T-cell (primary cell): ENCODE results near the gene FADS6. TPM values are rescaled to one million over a fixed set of nuclear protein-coding genes. Genes with fewer than 3 reads are reported as not detected.

Experiments
- ATAC-seq, 4 experiments: fragments of 200-7000 bp in 3 of 4; fragments of 150-1000 bp in 1 of 4; cut with Tn5 transposase; replicated peaks in 1 of 4; 1 replicate in 3 of 4; 2 replicates in 1 of 4; pipeline ENCODE4 v1.10.0; 2021; ENCODE audit warnings: moderate library complexity in 3 of 4, mild to moderate bottlenecking in 2 of 4, moderate number of reproducible peaks in 1 of 4
- CTCF ChIA-PET, 2 donors: fragments of 300-600 bp; sonication (Branson Sonifier 250); formaldehyde crosslinking; loops; one replicate each; lab custom pipeline; 2022; ENCODE audit warnings: antibody characterized with exemption in 2 of 2; lab: Charles Lee
- POLR2A ChIA-PET, 2 donors: fragments of 300-600 bp; sonication (Branson Sonifier 250); formaldehyde crosslinking; loops; one replicate each; lab custom pipeline; 2022; ENCODE audit warnings: antibody characterized with exemption in 2 of 2; lab: Charles Lee
- DNase-seq, 35 experiments: peaks; one replicate each; pipeline versions ENCODE4 v3.0.0 to v3.0.0-alpha.2; 2013 to 2023
- H3K27ac ChIP-seq: one replicate; pipeline ENCODE4 v1.5.1; 2013; ENCODE audit warnings: low read length
- H3K27me3 ChIP-seq, 2 experiments: replicated peaks in 1 of 2; 1 replicate in 1 of 2; 2 replicates in 1 of 2; pipeline versions ENCODE4 v1.6.1 to v1.7.0; 2013; ENCODE audit warnings: low read length in 1 of 2, mixed read lengths in 1 of 2; ENCODE audit not compliant: control insufficient read depth in 2 of 2, insufficient read depth in 2 of 2; ENCODE audit errors: extremely low read depth in 1 of 2
- H3K36me3 ChIP-seq, 2 donors: 1 replicate in 1 of 2; 2 replicates in 1 of 2; pipeline versions ENCODE4 v1.6.1 to v1.7.0; 2013; ENCODE audit warnings: low read length in 1 of 2; ENCODE audit not compliant: control insufficient read depth in 2 of 2, insufficient read depth in 1 of 2; ENCODE audit errors: extremely low read depth in 1 of 2
- H3K4me1 ChIP-seq, 2 experiments: 1 replicate in 1 of 2; 2 replicates in 1 of 2; pipeline versions ENCODE4 v1.6.1 to v1.7.0; 2013; ENCODE audit warnings: low read length in 2 of 2, mixed read lengths in 1 of 2; ENCODE audit not compliant: insufficient read depth in 2 of 2, control insufficient read depth in 1 of 2; ENCODE audit errors: extremely low read depth in 1 of 2
- H3K4me3 ChIP-seq, 2 donors: 1 replicate in 1 of 2; 2 replicates in 1 of 2; pipeline versions ENCODE4 v1.5.1 to v1.7.0; 2013; ENCODE audit warnings: mild to moderate bottlenecking in 2 of 2, low read length in 1 of 2, moderate library complexity in 1 of 2; ENCODE audit not compliant: control insufficient read depth in 1 of 2; ENCODE audit errors: extremely low read depth in 1 of 2
- H3K9me3 ChIP-seq: 2 replicates; pipeline ENCODE4 v1.7.0; 2013
- H3K27ac Mint-ChIP-seq, 2 donors: one replicate each; pipeline ENCODE4 v1.8.0; 2020 to 2021; ENCODE audit warnings: mild to moderate bottlenecking in 2 of 2, mixed read lengths in 2 of 2
- H3K27me3 Mint-ChIP-seq, 2 donors: one replicate each; pipeline ENCODE4 v1.8.0; 2021 to 2022; ENCODE audit warnings: mixed read lengths in 2 of 2
- H3K36me3 Mint-ChIP-seq: one replicate; pipeline ENCODE4 v1.8.0; 2021; ENCODE audit warnings: mixed read lengths
- H3K4me1 Mint-ChIP-seq, 3 donors: one replicate each; pipeline ENCODE4 v1.8.0; 2020 to 2022; ENCODE audit warnings: mixed read lengths in 3 of 3, mild to moderate bottlenecking in 1 of 3
- H3K4me3 Mint-ChIP-seq, 3 donors: one replicate each; pipeline ENCODE4 v1.8.0; 2020 to 2022; ENCODE audit warnings: mild to moderate bottlenecking in 3 of 3, mixed read lengths in 3 of 3, moderate library complexity in 3 of 3
- H3K9me3 Mint-ChIP-seq, 3 donors: one replicate each; pipeline ENCODE4 v1.8.0; 2020 to 2022; ENCODE audit warnings: mixed read lengths in 3 of 3
- WGBS: methylation state at CpG from one replicate; pipeline ENCODE4 v1.1.5; 2013; ENCODE audit warnings: missing lambda C conversion rate; ENCODE audit not compliant: insufficient coverage; 5-methylcytosine and 5-hydroxymethylcytosine counted together
- total RNA-seq, 35 experiments: library from RNA in 6 of 35; stranded (reverse) in 6 of 35; fragments of 120-200 nt in 1 of 35; gene quantifications; one replicate each; pipeline versions ENCODE4 v1.2.1 to v1.2.4 and lab custom pipeline; 2013 to 2026

The FADS6 gene
- total RNA-seq, 5 donors from 2014 or later (not counting 1 experiment from before 2014, with no cell fraction given), result not detected

DNA sequence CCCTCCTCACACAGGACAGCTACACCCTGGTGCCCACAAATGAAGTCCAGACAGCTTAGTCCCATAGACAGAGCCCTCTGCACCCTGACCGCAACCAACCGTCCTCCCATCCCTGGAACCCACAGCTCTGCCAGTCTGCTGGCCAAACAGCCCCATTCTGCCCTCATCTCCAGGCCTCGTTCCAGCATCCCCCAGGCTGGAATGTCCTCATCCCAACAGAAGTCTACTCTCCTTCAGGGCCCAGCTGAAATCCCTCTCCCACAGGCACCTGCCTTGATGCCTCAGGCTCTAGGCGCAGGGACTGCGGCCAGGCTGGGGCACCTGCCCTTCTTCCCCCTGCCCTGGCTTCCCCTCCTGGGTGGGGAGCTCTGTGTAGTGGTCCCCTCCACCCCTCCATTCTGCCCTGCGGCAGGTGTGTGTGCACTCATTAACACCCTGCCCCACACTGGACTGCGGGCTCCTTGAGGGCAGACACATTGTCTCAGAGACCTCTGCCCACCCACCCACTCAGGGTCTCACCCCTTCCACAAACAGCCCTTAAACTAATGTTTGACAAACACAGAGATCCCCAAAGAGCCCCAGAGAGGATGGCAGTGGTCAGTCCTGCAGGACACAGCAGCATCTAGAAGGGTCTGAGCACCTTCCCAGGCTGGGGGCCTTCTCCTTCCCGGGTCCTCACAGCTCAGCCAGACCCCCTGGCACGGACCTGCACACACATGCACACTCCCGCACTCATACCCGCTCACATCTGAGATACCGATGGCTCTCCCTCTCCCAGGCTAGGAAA, 34.6 kb downstream of the FADS6 start:
- H3K27me3 Mint-ChIP-seq, result peaks cover 50 to 64% of the 10 kb centered on the region in 2 donors

DNA sequence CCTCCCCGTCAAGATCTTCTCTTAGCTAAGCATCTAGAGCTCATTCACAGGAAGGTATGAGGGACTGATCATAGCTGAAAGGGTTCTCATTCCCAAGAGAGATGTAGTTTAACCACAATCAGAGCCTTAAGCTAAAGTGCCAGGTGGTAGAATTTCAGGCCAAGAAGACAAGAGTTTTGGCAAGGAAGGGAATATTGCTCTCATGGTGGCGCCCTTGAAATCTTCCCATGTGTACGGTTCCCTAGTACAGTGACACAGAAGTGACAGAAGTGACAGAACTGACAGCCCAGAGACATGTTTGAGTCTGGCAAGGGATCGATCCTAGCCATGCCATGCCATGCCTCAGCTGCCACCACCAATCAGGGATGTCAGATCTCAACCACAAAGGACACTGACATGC, 36.2 kb downstream of the FADS6 start:
- Mint-ChIP-seq H3K4me3 (no peak overlapping the region), H3K27ac (no peak overlapping the region), H3K4me1 (peaks cover 23 to 30% (median 27%) of the 10 kb centered on the region in 3 donors), H3K36me3 (no peaks in the 10 kb centered on the region), H3K9me3 (no peaks in the 10 kb centered on the region), H3K27me3 (peaks cover 52 to 73% of the 10 kb centered on the region in 2 donors)
- CTCF ChIA-PET, result interaction anchor here (0.5 to 0.6 kb wide), 2 partner anchors 78 to 845 kb away, joined by 4 to 14 read pairs; no protein-coding TSS in a partner anchor
- H3K4me3 ChIP-seq, result no peak overlapping the region
- WGBS, result 80% methylated on average over 3 of the region's 4 CpGs
- no peak overlapping the region for H3K27ac ChIP-seq
- H3K36me3 ChIP-seq, result no peaks in the 10 kb centered on the region
- POLR2A ChIA-PET, result no interaction called here
- H3K4me1 ChIP-seq, result peaks cover 11 to 40% of the 10 kb centered on the region in 2 experiments
- ATAC-seq, result no peak
- peaks cover 11 to 84% of the 10 kb centered on the region in 2 experiments for H3K27me3 ChIP-seq
- DNase-seq, result no peak
- no peaks in the 10 kb centered on the region for H3K9me3 ChIP-seq

More for the DNA sequence above, 34.6 kb downstream of the FADS6 start:
- Histone ChIP-seq H3K4me3 (no peak overlapping the region), H3K4me1 (peaks cover 11 to 31% of the 10 kb centered on the region in 2 experiments), H3K9me3 (no peaks in the 10 kb centered on the region), H3K36me3 (no peaks in the 10 kb centered on the region), H3K27ac (no peak overlapping the region), H3K27me3 (peaks cover 11 to 82% of the 10 kb centered on the region in 2 experiments)
- Mint-ChIP-seq H3K4me3 (peak overlapping the region; percentile 36 to 65 (median 41)), H3K9me3 (no peaks in the 10 kb centered on the region), H3K36me3 (no peaks in the 10 kb centered on the region), H3K27ac (peak overlapping the region in 1 of 2 donors; percentile 70), H3K4me1 (peaks cover 14 to 24% (median 17%) of the 10 kb centered on the region in 3 donors)
- 67% methylated on average over 9 of the region's 12 CpGs for WGBS
- POLR2A ChIA-PET, result no interaction called here
- DNase-seq, result no peak
- ATAC-seq, result no peak
- CTCF ChIA-PET, result interaction anchor here (0.5 to 1.4 kb wide), 6 partner anchors 49 to 201 kb away, joined by 3 to 5 read pairs (median 4); no protein-coding TSS in a partner anchor

DNA sequence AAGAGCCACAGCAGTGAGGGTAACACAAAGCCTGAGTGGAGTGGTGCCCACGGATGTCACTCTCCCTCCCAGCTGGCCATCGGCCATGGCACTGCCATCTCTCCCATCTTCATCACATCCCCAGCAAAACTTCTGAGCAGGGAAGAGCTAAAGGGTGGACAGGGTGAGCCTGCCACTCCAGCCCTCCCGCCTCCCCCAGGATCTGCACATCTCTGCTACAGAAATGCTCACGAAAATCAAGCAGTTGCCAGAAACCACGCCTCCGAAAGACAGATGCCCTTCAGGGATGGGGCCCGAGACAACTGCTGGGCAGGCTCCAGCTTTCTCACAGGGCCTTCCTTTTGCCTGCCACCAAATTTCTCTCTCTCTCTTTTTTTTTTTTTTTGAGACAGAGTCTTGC, 37.3 kb downstream of the FADS6 start:
- DNase-seq (no peak), ATAC-seq (no peak)
- 100% methylated on average over 1 of the region's 7 CpGs for WGBS
- Histone ChIP-seq H3K4me1 (peaks cover 9 to 37% of the 10 kb centered on the region in 2 experiments), H3K4me3 (no peak overlapping the region), H3K27ac (no peak overlapping the region), H3K27me3 (peaks cover 11 to 86% of the 10 kb centered on the region in 2 experiments), H3K9me3 (no peaks in the 10 kb centered on the region), H3K36me3 (no peaks in the 10 kb centered on the region)
- Mint-ChIP-seq H3K36me3 (no peaks in the 10 kb centered on the region), H3K27ac (peak overlapping the region in 1 of 2 donors; percentile 32), H3K27me3 (peaks cover 50 to 69% of the 10 kb centered on the region in 2 donors), H3K4me1 (peaks cover 19 to 25% (median 24%) of the 10 kb centered on the region in 3 donors), H3K9me3 (no peaks in the 10 kb centered on the region), H3K4me3 (no peak overlapping the region)
- POLR2A ChIA-PET, result no interaction called here
- CTCF ChIA-PET, result interaction anchor here in 1 of 2 donors (0.6 kb wide), 1 partner anchor 505 kb away, joined by 4 read pairs; no protein-coding TSS in a partner anchor

DNA sequence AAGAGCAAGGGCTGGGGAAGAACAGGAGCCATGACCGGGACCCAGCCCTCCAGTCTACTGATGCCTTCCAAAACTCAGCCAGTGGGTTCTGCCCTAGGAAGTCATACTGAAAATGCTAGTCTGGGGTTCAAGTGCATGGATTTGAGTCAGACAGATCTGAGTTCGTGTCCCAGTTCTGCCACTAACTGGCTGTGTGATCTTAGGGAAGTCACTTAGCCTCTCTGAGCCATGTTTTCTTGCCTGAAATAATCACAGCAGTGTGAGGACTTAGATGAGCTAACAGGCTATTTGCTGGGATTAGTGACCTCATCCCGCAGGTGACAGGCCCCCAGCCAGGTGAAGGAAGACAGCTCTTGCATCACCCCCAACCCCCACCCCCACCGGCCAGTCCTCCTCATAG, 38.1 kb downstream of the FADS6 start:
- Mint-ChIP-seq H3K9me3 (no peaks in the 10 kb centered on the region), H3K4me3 (no peak overlapping the region), H3K27me3 (peaks cover 56 to 71% of the 10 kb centered on the region in 2 donors), H3K4me1 (peaks cover 18 to 22% (median 20%) of the 10 kb centered on the region in 3 donors), H3K36me3 (no peaks in the 10 kb centered on the region), H3K27ac (no peak overlapping the region)
- Histone ChIP-seq H3K27me3 (peaks cover 13 to 86% of the 10 kb centered on the region in 2 experiments), H3K27ac (no peak overlapping the region), H3K9me3 (no peaks in the 10 kb centered on the region), H3K4me1 (peaks cover 4 to 29% of the 10 kb centered on the region in 2 experiments), H3K4me3 (no peak overlapping the region), H3K36me3 (no peaks in the 10 kb centered on the region)
- ChIA-PET POLR2A (no interaction called here), CTCF (no interaction called here)
- DNase-seq (no peak), ATAC-seq (no peak)
- WGBS, result 78% methylated on average over 3 of the region's 4 CpGs

DNA sequence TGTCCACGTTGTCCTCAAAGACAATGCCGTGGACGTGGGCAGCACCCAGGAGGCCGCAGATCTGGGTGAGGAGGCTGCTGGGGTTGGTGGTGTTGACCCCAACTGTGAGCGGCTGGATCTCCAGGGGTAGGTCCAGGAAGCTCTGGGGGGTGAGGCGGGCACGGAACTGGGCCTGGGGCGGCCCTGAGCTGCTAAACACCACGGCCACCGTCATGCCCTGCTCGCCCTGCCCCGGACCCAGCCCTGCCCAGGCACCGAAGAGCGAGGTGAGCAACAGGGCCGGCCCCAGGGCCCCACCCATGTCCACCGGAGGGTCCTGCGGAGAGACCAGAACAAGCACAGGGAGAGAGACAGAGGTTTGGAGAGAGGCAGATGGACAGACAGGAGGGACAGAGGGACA, 38.6 kb downstream of the FADS6 start:
- Histone ChIP-seq H3K9me3 (no peaks in the 10 kb centered on the region), H3K4me3 (no peak overlapping the region), H3K36me3 (no peaks in the 10 kb centered on the region), H3K27ac (no peak overlapping the region), H3K27me3 (peaks cover 13 to 87% of the 10 kb centered on the region in 2 experiments), H3K4me1 (peaks cover 0 to 24% of the 10 kb centered on the region in 2 experiments)
- DNase-seq (no peak), ATAC-seq (no peak)
- ChIA-PET CTCF (no interaction called here), POLR2A (no interaction called here)
- Mint-ChIP-seq H3K27ac (no peak overlapping the region), H3K9me3 (no peaks in the 10 kb centered on the region), H3K4me3 (no peak overlapping the region), H3K27me3 (peaks cover 56 to 68% of the 10 kb centered on the region in 2 donors), H3K36me3 (no peaks in the 10 kb centered on the region), H3K4me1 (peaks cover 15 to 18% (median 16%) of the 10 kb centered on the region in 3 donors)
- WGBS, result 85% methylated on average over 15 of the region's 17 CpGs

DNA sequence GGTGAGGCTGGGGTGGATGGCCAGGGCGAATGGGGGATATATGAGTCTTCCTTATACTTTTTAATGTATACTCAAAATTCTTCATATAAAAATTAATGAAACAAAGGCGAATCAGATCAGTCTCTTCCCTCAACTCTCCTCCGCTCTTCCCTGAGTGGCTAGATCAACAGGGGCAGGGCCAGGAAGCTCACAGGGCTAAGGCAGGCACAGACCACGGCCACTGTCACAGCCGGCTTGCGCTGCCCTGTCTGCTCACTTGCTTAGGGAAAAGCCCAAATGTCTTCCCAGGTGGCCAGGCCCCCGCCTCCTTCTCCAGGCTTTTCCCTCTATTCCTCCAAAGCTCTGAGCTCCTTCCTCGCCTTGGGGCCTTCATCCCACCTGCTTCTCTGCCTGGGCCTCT, 39.8 kb downstream of the FADS6 start:
- H3K4me3 ChIP-seq, result no peak overlapping the region
- no peak for DNase-seq
- peaks cover 50 to 61% of the 10 kb centered on the region in 2 donors for H3K27me3 Mint-ChIP-seq
- no peaks in the 10 kb centered on the region for H3K36me3 Mint-ChIP-seq
- peaks cover 0 to 15% of the 10 kb centered on the region in 2 experiments for H3K4me1 ChIP-seq
- H3K27ac ChIP-seq, result no peak overlapping the region
- H3K4me1 Mint-ChIP-seq, result peaks cover 11 to 18% (median 12%) of the 10 kb centered on the region in 3 donors
- WGBS, result 83% methylated on average over 4 of the region's 8 CpGs
- ChIA-PET POLR2A (no interaction called here), CTCF (interaction anchor here in 1 of 2 donors (0.5 to 0.6 kb wide), 2 partner anchors 14 to 85 kb away, joined by 3 to 4 read pairs; no protein-coding TSS in a partner anchor)
- peak overlapping the region in 1 of 2 donors; percentile 36 for H3K27ac Mint-ChIP-seq
- H3K4me3 Mint-ChIP-seq, result peak overlapping the region; percentile 9 to 66 (median 39)
- H3K36me3 ChIP-seq, result no peaks in the 10 kb centered on the region
- no peak for ATAC-seq
- H3K9me3 Mint-ChIP-seq, result no peaks in the 10 kb centered on the region
- peaks cover 11 to 83% of the 10 kb centered on the region in 2 experiments for H3K27me3 ChIP-seq
- no peaks in the 10 kb centered on the region for H3K9me3 ChIP-seq
